Stomach (tissue), 9 donors: ENCODE results near the gene DQX1. TPM values are rescaled to one million over a fixed set of nuclear protein-coding genes. Genes with fewer than 3 reads are reported as not detected.
"Not testable (repeated sequence)": the region's sequence is repeated elsewhere in the genome, so short reads cannot be mapped to it uniquely, and the experiment has no call there.

ENCODE experiments used
- DNase-seq, 2 donors: peaks; one replicate each; pipeline versions ENCODE4 v3.0.0 to v3.0.0-alpha.2; 2013 to 2019
- H3K27ac ChIP-seq, 5 donors: fragments of 200-600 bp in 4 of 5; sonication (generic) in 4 of 5; one replicate each; pipeline ENCODE4 v1.5.1; 2013 to 2019; ENCODE audit warnings: mild to moderate bottlenecking in 1 of 5, moderate library complexity in 1 of 5
- H3K27me3 ChIP-seq, 3 donors: fragments of 200-600 bp; sonication (generic); one replicate each; pipeline ENCODE4 v1.5.1; 2017 to 2019; ENCODE audit warnings: mixed run types in 1 of 3
- H3K36me3 ChIP-seq, 4 donors: fragments of 200-600 bp; sonication (generic); 1 replicate in 3 of 4; 2 replicates in 1 of 4; pipeline ENCODE4 v1.5.1; 2016 to 2019
- H3K4me1 ChIP-seq, 4 donors: fragments of 200-600 bp; sonication (generic); one replicate each; pipeline ENCODE4 v1.5.1; 2016 to 2019
- H3K4me3 ChIP-seq, 4 donors: fragments of 200-600 bp; sonication (generic) in 3 of 4; one replicate each; pipeline ENCODE4 v1.5.1; 2016 to 2019; ENCODE audit warnings: mild to moderate bottlenecking in 1 of 4
- H3K9me3 ChIP-seq, 4 donors: fragments of 200-600 bp; sonication (generic); one replicate each; pipeline ENCODE4 v1.5.1; 2016 to 2019
- CTCF ChIP-seq, 7 experiments: fragments of 450-650 bp in 4 of 7; fragments of 200-600 bp in 3 of 7; sonication (generic) in 3 of 7; IDR thresholded peaks; one replicate each; pipeline ENCODE4 v1.5.1; 2016 to 2019; ENCODE audit warnings: antibody characterized with exemption in 7 of 7, control low read depth in 2 of 7, mild to moderate bottlenecking in 1 of 7
- EP300 ChIP-seq: sonication (generic); formaldehyde crosslinking; IDR thresholded peaks from one replicate; pipeline ENCODE4 v1.6.1; 2017; ENCODE audit warnings: antibody characterized with exemption
- POLR2A ChIP-seq, 4 donors: fragments of 450-650 bp; IDR thresholded peaks; one replicate each; pipeline ENCODE4 v1.6.1; 2016; ENCODE audit warnings: antibody characterized with exemption in 4 of 4, control low read depth in 2 of 4, mild to moderate bottlenecking in 1 of 4, moderate library complexity in 1 of 4
- POLR2AphosphoS5 ChIP-seq, 3 donors: sonication (generic); formaldehyde crosslinking; IDR thresholded peaks; one replicate each; pipeline ENCODE4 v1.6.1; 2016; ENCODE audit warnings: antibody characterized with exemption in 3 of 3
- WGBS, 5 donors: extraction: QIAGEN DNeasy Blood & Tissue Kit in 3 of 5; methylation state at CpG; one replicate each; pipeline versions ENCODE4 v1.1.5 to v1.1.7; 2013 to 2018; 5-methylcytosine and 5-hydroxymethylcytosine counted together
- intact Hi-C: fragments of 100-400 bp; cut with DNase I; formaldehyde crosslinking; loops from one replicate; pipeline ENCODE4 v1.15.1; 2023; ENCODE audit warnings: low total_unique reads
- polyA plus RNA-seq, 3 donors: library from polyadenylated mRNA; stranded (reverse); fragments of 200-250 nt; gene quantifications; one replicate each; pipeline ENCODE4 v1.2.3, GENCODE V29; 2013
- total RNA-seq, 5 donors: library from RNA; depleted of rRNA; stranded (reverse); fragments of >200 nt; gene quantifications; one replicate each; pipeline versions ENCODE4 v1.1.0 to v1.2.3, GENCODE V29; 2014 to 2016
- donor health status: healthy with polysubstance abuse.
- donor health status: Bipolar disorder and iron deficiency.
- donor health status: healthy.

Gene DQX1
- total and polyA plus RNA-seq, 8 donors = 2.1 to 42.6 (median 10.3) TPM

- H3K4me1 ChIP-seq = no peaks in the 10 kb centered on the region
- no peaks in the 10 kb centered on the region for H3K27me3 ChIP-seq
- no peak for DNase-seq
- H3K36me3 ChIP-seq = no peaks in the 10 kb centered on the region
- H3K4me3 ChIP-seq = no peak overlapping the region
- WGBS, 5 donors = 73 to 87% (median 83%) methylated on average over 7 of the region's 7 CpGs
- TF ChIP-seq POLR2AphosphoS5 (IDR thresholded peaks at IDR 0.05) = no peak
- TF ChIP-seq CTCF (IDR thresholded peaks at IDR 0.05) = no peak
- no peak for TF ChIP-seq EP300
- TF ChIP-seq POLR2A (IDR thresholded peaks at IDR 0.05) = no peak
- H3K27ac ChIP-seq = no peak overlapping the region
- intact Hi-C loops = no loop called here
- no peaks in the 10 kb centered on the region for H3K9me3 ChIP-seq
Observed at GRCh38 chr2:74566076-74566753, 40.2 kb upstream of the DQX1 start.

DNA sequence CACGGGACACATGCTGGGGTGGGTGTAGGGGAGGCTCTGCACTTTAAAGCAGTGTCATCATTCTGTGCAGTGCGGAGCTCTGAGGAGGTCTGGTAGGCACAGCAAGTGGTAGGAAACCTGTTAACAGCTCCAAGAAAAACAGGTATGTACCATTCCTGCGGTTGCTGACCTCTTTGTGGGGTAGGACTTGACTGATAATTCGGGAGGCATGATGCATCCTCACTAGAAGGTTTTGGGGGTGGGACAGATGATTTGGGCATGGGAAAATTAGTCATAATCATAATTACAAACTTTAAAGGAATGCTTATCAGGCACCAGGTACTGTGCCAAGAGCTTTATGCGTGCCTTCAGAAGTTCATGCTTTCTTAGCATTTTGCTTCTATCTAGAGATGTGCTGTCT lies 38.2 kb upstream of the DQX1 start:
- WGBS, 5 donors = 62 to 75% (median 70%) methylated on average over 5 of the region's 5 CpGs
- Histone ChIP-seq H3K36me3 (no peaks in the 10 kb centered on the region), H3K4me1 (peaks cover 0 to 2% (median under 1%) of the 10 kb centered on the region in 4 donors), H3K4me3 (no peak overlapping the region), H3K27ac (no peak overlapping the region), H3K9me3 (no peaks in the 10 kb centered on the region), H3K27me3 (no peaks in the 10 kb centered on the region)
- DNase-seq = no peak
- intact Hi-C loops = no loop called here
- TF ChIP-seq EP300 = no peak
- TF ChIP-seq CTCF (IDR thresholded peaks at IDR 0.05) = no peak
- no peak for TF ChIP-seq POLR2A (IDR thresholded peaks at IDR 0.05)
- no peak for TF ChIP-seq POLR2AphosphoS5 (IDR thresholded peaks at IDR 0.05)

DNA sequence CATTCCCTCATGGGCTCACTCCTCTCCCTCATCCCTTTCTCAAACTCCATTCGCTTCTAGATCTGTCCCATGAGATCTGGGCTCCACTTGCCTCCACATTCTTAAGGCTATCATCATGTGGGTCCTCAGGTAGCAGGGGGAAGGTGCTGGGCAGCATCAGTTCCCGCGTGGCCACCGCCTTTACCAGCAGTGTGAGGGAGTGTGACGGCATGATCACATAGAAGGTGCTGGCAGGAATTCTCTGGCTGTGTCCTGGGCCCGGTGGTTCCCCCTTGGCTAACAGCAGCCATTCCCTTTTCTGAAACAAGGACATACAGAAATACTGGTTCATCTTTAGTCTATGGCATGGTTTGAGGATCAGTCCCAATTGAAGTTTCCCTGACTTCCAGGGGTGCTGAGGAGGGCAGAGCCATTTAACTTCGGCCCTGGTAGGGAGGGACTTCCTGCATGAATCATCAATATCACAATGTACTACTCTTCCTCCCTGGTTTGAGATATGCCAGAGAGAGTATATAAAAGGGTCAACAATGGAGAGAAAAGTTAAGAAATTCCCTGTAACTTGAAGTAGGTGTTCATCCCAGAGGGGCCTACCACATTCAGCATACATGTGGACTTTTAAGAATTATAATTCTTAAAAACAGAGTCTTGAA lies 36.2 kb upstream of the DQX1 start:
- Histone ChIP-seq H3K27me3 (no peaks in the 10 kb centered on the region), H3K27ac (no peak overlapping the region), H3K9me3 (no peaks in the 10 kb centered on the region), H3K36me3 (no peaks in the 10 kb centered on the region), H3K4me1 (peaks cover 0 to 21% (median 13%) of the 10 kb centered on the region in 4 donors), H3K4me3 (no peak overlapping the region)
- no peak for DNase-seq
- TF ChIP-seq POLR2A (IDR thresholded peaks at IDR 0.05) = no peak
- no peak for TF ChIP-seq POLR2AphosphoS5 (IDR thresholded peaks at IDR 0.05)
- TF ChIP-seq EP300 = no peak
- TF ChIP-seq CTCF (IDR thresholded peaks at IDR 0.05) = no peak
- intact Hi-C loops = no loop called here
- 80 to 86% (median 83%) methylated on average over 7 of the region's 7 CpGs for WGBS, 5 donors

DNA sequence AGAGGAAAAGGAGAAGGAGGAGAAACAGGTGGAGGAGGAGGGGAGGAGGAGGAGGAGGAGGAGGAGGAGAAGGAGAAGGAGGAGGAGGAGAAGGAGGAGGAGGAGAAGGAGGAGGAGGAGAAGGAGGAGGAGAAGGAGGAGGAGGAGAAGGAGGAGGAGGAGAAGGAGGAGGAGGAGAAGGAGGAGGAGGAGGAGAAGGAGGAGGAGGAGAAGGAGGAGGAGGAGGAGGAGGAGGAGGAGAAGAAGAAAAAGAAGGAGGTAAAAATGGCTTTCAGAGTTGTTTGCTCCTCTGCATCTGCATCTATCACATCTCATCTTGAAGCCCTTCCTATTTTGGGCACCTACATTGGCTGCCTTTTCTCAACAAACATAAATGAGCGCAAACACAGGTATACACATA lies 35.0 kb upstream of the DQX1 start:
- Histone ChIP-seq H3K36me3 (peaks cover 8 to 12% (median 10%) of the 10 kb centered on the region in 4 donors), H3K4me1 (peaks cover 0 to 33% (median 13%) of the 10 kb centered on the region in 4 donors)
- intact Hi-C loops, H3K4me3 ChIP-seq, H3K27me3 ChIP-seq, H3K9me3 ChIP-seq, H3K27ac ChIP-seq, DNase-seq: not testable (repeated sequence)
- 91 to 100% (median 95%) methylated on average over 1 of the region's 1 CpG for whole genome bisulfite sequencing, 5 donors

DNA sequence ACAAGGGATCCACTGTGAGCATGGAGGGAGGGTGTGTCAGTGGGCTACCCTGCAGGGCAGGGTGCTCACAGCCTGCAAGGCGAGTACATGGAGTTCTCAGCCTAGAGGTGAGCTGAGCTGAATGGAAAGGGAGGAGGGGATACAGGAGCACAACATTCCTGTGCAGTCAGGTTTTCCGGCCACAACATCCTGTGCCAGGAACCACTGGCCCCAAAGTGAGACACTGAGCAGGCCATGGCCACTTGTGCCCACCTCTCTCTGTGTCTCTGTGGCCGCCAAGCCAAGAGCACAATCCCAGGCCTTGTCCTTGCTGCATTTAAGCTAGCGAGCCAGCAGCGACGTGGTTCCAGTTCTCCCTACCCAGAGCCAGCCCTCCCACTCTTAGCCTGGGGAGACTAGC lies 34.6 kb upstream of the DQX1 start:
- H3K4me3 ChIP-seq = no peak overlapping the region
- peaks cover 8 to 14% (median 10%) of the 10 kb centered on the region in 4 donors for H3K36me3 ChIP-seq
- H3K9me3 ChIP-seq = no peaks in the 10 kb centered on the region
- TF ChIP-seq CTCF (IDR thresholded peaks at IDR 0.05) = no peak
- no peaks in the 10 kb centered on the region for H3K27me3 ChIP-seq
- intact Hi-C loops = no loop called here
- WGBS, 5 donors = 45 to 61% (median 56%) methylated on average over 6 of the region's 6 CpGs
- DNase-seq = no peak
- no peak overlapping the region for H3K27ac ChIP-seq
- peaks cover 0 to 37% (median 16%) of the 10 kb centered on the region in 4 donors for H3K4me1 ChIP-seq
